GM18511 (cell line): ENCODE results near the gene MECP2.
"Not testable (repeated sequence)": the region's sequence is repeated elsewhere in the genome, so short reads cannot be mapped to it uniquely, and the experiment has no call there.

Experiments
- ATAC-seq: cut with Tn5 transposase; IDR thresholded peaks from one replicate; pipeline ENCODE4 v1.9.1; 2021; ENCODE audit warnings: mild to moderate bottlenecking, moderate library complexity; ENCODE audit not compliant: unreplicated experiment

The MECP2 gene

DNA sequence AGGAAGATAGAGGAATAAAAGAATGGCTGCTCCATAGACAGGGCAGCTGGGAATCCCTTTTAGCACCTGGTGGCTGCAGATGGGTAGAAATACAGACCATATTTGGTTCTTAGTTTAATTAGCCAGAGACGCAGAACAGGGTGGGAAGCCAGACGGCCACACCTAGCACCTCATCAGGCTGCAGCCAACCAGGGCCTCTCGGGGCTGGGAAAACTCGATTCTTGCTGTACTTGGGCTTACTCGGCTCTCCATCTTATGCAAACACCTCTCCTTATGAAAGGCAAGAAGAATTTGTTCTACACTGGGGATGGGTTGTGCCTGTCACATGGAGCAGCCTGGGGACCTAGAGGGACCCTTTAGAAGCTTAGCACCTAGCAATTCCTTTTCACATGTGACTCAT is 97.5 kb downstream of the MECP2 start:
- no peak for ATAC-seq

DNA sequence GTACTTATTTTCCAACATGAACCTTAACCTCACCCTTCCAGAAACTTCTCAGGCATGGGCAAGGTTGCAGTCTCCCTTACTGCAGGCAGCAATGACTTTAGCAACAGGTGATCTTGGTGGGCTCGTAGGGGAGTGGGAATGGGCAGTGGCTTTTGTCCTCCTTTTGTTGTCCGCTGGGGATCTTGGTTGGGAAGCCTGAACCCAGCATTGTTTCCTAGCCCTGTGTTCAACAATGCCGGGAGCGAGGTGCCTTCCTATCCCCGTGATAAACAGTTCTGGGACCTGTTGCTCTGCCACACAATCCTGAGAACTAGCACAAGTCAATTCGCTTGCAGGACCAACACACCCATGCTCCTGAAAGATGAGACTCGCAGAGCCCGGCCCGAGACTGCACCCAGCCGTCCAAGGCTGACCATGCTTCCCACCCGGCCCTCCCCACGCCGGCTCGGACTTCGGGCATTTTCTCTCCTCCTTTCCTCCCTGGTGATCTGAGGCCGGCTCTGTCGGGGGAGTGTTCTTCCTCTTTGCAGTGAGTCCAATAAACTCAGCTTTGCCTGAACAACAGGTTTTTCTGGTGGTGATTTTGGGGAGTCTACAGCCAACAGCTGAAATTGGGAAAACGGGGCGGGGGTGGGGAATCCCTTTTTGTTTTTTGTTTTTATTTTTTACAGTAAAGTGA is 98.0 kb downstream of the MECP2 start:
- ATAC-seq, result no peak

DNA sequence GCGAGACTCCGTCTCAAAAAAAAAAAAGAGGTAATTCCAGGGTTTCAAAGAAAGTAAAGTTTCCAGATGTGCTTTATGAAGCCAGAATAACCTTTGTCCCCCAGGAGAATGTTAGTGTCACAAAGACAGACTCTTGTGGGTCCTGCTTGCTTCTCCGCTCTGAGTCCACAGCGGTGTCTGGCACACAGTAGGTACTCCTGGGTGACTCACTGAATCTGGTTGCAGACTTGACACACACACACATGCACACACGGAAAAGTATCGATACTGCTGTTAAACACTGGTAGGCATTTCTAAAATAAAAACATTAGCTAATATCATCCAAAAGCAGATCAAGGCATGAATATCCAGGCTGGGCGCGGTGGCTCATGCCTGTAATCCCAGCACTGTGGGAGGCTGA is 102.0 kb downstream of the MECP2 start:
- no peak for ATAC-seq

DNA sequence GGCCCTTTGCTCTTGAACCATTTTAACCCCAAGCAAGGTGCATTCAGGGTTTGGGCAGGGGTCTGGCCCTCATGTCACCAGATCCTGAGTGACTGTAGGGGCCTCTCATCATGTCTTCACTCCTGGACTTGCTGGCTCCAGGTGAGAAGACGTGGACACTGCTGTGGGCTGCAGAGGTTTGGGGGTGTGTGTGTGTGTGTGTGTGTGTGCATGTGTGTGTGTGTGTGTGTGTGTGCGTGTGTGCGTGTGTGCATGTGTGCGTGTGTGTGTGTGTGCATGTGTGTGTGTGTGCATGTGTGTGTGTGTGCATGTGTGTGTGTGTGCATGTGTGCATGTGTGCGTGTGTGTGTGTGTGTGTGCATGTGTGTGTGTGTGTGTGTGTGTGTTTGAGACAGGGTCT is 103.1 kb downstream of the MECP2 start:
- ATAC-seq, result not testable (repeated sequence)

DNA sequence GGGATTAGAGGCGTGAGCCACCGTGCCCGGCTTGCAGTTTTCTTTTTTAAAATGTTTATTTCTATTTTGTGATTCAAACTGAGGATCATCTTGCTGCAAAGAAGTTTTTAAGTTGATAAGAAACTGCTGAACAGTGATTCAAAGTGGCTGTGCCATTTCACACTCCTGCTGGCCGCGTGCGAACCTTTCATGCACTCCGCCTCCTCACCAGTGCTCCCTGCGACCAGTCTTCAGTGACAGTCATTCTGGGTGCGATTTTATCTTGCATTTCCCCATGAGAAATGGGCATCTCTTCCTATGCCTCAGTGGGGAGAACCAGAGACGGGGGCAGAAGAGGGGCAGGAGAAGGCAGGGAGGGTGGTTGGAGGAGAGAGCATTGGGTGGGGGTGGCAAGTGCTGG is 103.5 kb downstream of the MECP2 start:
- ATAC-seq, result no peak

DNA sequence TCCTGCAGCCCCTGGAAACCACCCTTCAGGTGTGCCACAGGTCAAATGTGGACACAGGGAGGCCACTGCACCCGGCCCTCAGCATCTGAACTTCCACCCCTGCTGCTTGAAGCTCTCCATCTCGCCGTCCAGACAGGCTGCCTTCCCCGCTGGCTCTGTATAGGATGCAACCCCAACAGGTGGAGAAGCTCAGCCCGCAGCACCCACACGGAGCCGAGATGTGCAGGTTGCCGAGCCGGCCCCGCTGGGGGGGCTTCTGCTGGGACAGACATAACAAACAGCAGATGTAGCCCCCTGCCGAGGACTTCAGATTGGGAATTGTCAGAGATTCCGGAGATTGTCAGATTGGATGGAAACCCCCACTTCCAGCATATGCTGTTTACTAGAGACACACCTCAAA is 104.4 kb downstream of the MECP2 start:
- no peak for ATAC-seq

DNA sequence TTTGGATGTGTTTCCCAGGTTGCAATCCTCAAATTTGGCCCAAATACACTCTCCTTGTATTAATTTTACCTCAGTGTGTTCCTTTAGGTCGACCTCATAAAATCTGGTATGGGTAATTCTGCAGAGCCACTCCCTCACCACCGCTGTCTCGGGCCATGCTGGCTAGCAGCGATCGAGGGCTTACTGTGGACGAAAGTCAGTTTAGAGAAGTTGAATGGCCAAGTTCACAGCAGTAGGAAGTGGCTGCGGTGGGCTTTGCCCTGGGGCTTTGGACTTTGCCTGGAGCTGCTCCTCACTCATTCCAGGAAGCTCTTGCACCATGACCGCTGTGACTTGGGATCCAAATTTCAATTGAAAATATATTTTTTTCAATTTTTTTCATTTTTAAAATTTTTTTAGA is 105.3 kb downstream of the MECP2 start:
- ATAC-seq, result no peak

DNA sequence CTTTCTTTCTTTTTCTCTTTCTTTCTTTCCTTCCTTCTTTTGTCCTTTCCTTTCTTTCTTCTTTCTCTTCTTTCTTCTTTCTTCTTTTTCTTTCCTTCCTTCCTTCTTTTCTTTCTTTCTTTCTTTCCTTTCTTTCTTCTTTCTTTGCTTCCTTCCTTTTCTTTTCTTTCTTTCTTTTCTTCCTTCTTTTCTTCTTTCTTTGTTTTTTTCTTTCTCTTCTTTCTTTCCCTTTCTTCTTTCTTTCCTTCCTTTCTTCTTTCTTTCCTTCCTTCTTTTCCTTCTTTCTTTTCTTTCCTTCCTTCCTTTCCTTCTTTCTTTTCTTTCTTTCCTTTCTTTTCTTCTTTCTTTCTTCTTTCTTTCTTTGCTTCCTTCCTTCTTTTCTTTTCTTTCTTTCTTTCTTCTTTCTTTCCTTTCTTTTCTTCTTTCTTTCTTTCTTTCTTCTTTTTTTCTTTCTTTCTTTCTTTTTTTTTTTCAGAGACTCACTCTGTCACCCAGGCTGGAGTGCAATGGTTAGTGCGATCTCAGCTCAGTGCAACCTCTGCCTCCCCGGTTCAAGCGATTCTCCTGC is 106.4 kb downstream of the MECP2 start:
- no peak for ATAC-seq

DNA sequence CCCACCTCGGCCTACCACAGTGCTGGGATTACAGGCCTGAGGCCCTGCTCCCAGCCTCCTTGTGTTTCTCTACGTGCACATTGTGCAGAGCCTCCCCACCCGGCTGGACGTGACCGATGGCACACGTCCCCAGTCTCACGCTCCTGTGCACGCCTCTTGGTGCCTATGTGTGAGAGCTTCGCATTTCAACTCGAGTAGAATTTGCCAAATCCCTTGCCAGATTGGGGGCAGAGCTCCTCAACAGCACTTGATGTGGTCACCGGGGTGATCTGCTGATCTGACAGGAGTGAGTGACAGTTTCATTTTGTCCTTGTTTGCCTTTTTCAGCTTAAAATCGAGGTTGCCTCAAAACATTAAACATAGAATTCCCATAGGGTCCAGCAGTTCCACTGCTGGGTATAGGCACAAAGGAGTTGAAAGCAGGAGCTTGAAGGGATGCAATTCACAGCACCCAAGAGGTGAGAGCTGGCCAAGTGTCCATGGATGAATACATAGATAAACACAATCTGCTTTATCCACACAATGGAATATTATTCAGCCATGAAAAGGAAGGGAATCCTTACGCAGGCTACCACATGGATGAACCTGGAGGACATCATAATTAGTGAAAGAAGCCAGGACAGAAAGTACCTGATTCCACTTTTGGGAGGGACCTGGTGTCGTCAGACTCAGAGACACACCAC is 107.4 kb downstream of the MECP2 start:
- no peak for ATAC-seq

DNA sequence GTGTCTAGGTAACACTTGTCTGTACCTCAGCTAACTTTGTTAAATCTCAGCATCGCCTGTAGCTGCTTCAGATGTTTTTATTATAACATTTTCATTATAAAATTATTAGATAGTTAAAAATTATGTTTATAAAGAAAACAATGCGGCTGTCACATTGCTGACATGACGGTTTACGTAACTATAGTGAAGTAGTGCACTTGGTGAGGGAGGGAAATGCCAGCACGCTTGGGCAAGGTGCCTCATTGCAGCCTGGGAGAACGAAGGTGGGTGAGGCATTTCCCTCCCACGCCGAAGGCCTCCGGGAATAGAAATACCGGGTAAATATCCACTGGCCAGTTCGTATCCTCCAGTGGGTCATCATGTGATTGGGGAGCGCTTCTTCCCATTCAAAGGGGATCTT is 109.0 kb downstream of the MECP2 start:
- ATAC-seq, result no peak

DNA sequence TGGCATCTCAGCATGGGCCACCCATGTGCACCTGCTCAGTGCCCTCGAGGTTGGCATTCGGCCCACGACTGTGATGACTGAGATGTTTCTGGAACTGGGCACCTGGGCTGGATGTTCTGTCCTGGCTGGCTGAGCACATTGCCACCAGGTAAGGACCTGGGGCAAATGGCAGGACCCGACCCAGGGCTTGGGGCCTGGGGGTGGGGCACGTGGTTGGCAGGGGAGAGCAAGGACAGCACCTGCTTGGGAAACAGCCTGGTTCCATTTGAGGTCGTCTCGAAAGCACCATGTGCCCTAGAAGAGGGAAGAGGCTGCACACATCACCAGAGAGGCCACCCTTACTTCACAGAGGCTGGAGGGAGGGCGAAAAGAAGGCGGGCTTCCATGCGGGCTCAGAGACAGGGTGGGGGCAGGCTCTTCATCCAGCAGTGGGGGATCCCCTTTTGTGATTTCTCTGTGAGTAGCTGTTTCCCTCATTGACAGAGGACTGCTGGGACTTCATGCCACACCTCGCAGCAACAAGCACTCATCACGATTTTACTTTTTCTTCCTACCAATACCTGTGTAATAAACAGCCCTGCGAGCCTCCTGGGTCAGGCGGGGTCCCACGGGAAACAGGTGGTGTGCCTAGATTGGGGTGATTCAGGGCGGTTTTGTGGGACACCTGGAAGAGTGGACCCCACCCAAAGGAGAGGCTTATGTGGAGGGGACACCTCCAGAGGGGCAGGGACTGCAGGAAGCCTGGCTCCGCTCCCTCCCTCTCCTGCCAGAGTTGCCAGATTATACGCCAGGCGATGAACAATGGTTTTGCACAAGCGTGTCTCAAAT is 113.0 kb downstream of the MECP2 start:
- ATAC-seq, result no peak

DNA sequence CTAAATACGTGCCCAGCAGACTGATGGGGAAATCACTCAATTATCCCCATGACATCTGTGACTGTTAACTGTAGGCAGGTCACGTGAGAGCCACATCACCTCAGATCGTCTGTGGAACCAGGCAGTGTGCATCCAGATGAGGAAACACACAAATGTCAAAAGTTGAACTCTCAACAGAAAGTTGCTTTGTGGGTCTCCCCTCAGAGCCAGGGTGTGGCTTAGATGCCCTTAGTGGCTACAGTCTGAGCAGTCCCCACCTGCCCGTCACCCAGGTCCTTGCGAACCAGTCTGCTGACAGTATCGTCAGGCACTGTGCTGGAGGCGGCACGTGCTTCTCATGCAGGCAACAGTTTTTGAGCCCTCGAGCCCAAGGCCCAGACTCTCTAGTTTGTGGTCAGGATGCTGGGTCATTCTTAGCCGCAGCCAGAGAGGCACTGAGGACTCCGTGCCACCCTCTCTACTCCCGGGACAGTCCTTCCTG is 114.2 kb downstream of the MECP2 start:
- ATAC-seq, result no peak

DNA sequence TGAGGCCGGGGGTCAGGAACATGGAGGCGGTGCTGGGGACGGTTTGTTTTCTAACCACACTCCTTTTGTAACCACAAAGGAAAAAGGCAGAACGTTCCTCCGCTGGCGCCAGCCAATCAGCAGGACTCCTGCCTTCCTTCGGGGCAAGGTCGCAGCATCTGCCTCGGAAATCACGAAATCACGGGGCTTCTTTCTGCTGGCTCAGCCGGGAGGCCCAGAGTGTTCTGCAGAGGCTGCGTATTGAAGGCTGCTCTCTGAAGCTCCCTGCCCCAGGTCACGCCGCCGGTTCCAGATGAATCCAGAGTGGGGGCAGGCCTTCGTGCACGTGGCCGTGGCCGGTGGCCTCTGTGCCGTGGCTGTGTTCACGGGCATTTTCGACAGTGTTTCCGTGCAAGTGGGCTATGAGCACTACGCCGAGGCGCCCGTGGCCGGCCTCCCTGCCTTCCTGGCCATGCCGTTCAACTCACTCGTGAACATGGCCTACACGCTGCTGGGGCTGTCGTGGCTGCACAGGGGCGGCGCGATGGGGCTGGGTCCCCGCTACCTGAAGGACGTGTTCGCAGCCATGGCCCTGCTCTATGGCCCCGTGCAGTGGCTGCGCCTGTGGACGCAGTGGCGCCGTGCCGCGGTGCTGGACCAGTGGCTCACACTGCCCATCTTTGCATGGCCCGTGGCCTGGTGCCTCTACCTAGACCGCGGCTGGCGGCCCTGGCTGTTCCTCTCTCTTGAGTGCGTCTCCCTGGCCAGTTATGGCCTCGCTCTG is 115.6 kb downstream of the MECP2 start:
- ATAC-seq, result no peak

DNA sequence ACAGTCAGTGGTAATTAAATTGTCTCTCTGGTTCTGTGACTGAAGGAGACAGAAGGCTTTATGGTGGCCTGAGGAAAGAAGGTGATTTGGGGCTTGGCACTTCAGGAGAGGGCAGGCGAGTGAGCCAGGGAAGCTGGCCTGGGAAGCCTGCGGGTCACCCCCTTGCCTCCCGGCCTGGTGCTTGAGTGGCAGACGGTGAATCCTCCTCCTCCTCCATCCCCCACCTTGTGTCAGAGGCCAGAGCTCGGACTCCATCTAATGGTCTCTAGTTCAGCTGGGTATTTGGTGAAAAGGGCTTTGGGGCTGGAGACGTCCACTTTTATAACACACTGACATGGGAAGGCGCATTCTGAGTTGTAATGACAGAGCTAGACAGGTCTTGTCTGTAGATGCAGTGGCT is 116.3 kb downstream of the MECP2 start:
- no peak for ATAC-seq

DNA sequence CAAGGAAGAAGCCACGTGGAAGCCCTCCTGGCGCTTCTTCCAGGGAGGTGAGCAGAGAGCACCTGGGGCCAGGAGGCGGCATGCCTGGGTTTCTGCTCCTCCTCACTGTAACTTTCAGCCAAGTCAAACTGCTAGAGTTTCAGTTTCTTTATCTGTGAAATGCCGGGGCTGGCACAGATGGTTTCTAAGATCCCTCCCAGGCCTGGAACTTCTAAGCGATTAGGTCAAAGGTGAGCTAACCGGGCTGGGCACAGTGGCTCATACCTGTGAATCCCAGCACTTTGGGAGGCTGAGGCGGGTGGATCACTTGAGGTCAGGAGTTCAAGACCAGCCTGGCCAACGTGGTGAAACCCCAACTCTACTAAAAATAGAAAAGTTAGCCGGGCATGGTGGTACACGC is 117.1 kb downstream of the MECP2 start:
- ATAC-seq, result not testable (repeated sequence)

DNA sequence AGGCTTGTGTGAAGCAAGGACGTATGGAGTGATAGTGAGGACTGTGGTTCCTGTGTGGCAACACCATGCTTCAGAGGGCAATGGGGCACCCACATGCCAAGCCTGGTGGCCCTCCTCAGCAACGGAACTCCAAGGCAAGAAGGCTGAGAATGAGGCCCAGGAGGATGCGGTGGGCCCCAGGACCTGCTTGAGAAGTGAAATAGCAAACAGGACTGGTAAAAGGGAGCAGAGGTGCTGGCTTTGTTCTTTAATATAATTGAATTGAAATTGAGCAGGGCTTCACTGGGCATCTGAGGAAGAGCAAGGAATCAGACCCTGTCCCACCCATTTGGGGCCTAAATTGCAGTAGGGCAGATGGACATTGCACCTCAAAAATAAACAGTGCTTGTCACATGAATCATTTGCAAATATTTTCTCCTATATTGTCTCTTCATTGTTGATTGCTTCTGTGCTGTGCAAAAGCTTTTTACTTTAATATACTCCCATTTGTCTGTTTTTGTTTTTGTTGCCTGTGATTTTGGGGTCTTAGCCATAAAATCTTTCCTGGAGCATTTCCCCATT is 122.7 kb downstream of the MECP2 start:
- no peak for ATAC-seq

DNA sequence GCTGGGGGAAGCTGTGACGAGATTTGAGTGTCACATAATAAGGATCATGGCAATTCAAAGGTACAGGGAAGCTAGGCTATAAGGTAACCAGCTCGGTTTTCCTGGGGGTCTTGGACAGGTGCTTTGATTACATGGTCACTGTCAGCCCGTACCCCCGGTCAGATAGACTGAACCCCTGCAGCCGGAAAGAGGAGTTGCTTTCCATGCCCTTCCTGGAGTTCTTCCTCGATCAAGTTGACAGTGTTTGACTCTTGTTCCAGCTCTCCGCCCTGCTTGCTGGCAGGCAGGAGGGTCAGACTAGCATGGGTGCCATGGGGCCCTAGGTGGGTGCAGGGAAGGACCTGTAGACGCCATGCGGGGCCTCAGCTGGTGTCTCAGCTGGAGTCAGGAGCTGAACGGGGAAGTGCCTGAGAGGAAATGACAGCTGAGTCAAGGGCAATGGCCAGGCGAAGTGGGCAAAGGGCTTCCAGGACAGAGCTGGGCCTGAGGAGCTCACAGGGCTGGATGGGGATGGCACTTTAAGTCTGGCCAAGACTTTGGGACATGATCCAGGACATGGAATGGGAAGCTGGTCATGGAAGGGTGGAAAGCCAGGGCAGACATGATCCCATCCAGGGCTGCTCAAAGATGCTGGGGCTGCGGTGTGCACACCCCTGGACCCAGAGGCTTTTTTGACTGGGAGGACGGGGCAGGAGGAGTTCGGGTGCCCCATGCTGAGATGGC is 123.4 kb downstream of the MECP2 start:
- no peak for ATAC-seq

DNA sequence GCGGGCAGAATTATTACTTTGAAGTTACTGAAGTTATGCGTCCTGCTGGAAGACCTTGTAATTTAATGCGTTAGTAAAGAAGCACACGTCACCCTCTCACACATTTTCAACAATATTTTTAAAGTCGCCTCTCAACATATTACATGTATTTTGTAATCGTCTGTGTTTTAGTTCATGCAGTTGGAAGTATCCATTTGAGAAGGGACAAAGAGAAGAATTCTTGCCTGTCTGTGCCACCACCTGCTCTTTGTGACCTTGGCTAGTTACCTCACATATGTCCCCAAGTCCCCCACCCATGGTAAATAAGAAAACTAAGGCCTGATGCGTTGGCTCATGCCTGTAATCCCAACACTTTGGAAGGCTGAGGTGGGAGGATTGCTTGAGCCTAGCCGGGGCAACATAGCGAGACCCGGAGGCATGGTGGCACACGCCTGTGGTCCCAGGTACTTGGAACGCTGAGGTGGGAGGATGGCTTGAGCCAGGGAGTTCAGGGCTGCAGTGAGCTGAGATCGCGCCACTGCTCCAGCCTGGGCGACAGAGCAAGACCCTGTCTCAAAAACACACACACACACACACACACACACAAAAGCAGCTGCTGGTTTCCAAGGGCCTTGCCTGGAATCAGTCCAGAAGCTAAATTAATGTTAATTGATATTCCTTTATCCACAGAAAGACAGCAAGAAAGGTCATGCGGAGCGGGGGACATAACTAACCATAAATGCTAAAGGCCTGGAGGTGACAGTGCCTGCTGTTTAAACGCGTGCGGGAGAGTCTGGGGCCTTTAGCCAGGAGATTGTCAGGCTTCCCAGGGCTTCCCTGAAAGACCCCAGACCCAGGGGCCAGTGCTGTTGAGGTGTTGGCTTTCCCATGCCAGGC is 124.2 kb downstream of the MECP2 start:
- no peak for ATAC-seq
